GM21717 (cell line): ENCODE data around the gene ZNF326.

Source experiments
- ATAC-seq: cut with Tn5 transposase; IDR thresholded peaks from one replicate; pipeline ENCODE4 v1.9.1; 2021; ENCODE audit warnings: mild to moderate bottlenecking, moderate library complexity; ENCODE audit not compliant: unreplicated experiment

ZNF326 gene

GRCh38 chr1:89994805-89995597 lies at the start of gene ZNF326:
ZNF326 (plus strand) TSS chr1:89995110; CDS start chr1:89995258, 148 bp downstream.
- ATAC-seq = peak; percentile 96

GRCh38 chr1:89945852-89946476 lies 48.9 kb upstream of the ZNF326 start:
- peak; percentile 95 for ATAC-seq

- ATAC-seq = peak; percentile 19
Measured at GRCh38 chr1:89946532-89946931, 48.4 kb upstream of the ZNF326 start.

GRCh38 chr1:89948722-89949345 lies 46.1 kb upstream of the ZNF326 start:
- no peak for ATAC-seq

GRCh38 chr1:89949991-89950624 lies 44.8 kb upstream of the ZNF326 start:
- no peak for ATAC-seq

GRCh38 chr1:89950703-89951102 lies 44.2 kb upstream of the ZNF326 start:
- ATAC-seq = no peak

- no peak for ATAC-seq
Measured at GRCh38 chr1:89951766-89952604, 42.9 kb upstream of the ZNF326 start.

GRCh38 chr1:89952605-89953130 lies 42.2 kb upstream of the ZNF326 start:
- no peak for ATAC-seq

GRCh38 chr1:89953131-89953626 lies 41.7 kb upstream of the ZNF326 start:
- ATAC-seq = peak; percentile 46

GRCh38 chr1:89953929-89954328 lies 41.0 kb upstream of the ZNF326 start:
- no peak for ATAC-seq

GRCh38 chr1:89954401-89954800 lies 40.5 kb upstream of the ZNF326 start:
- no peak for ATAC-seq

GRCh38 chr1:89955311-89956205 lies 39.4 kb upstream of the ZNF326 start:
- ATAC-seq = no peak

- ATAC-seq = no peak
Measured at GRCh38 chr1:89957107-89957506, 37.8 kb upstream of the ZNF326 start.

- no peak for ATAC-seq
Measured at GRCh38 chr1:89958851-89959654, 35.9 kb upstream of the ZNF326 start.

- no peak for ATAC-seq
Measured at GRCh38 chr1:89959719-89960118, 35.2 kb upstream of the ZNF326 start.

GRCh38 chr1:89962024-89962741 lies 32.7 kb upstream of the ZNF326 start:
- ATAC-seq = no peak

- ATAC-seq = no peak
Measured at GRCh38 chr1:89962742-89963075, 32.2 kb upstream of the ZNF326 start.
